ENCODE results near the gene PBX1.

Gene PBX1

GRCh38 chr1:164619006-164619784 is 60.2 kb downstream of the PBX1 start:
- peaks cover 2% of the 10 kb centered on the region for H3K36me3 Mint-ChIP-seq (ENCODE audit: insufficient read depth)
- no peak for ATAC-seq (replicated peaks; ENCODE audit: extremely low read depth, poor library complexity, severe bottlenecking)
- DNase-seq (ENCODE audit: low spot score in 2 of 2), result no peak

GRCh38 chr1:164622068-164622845 is 63.3 kb downstream of the PBX1 start:
- Mint-ChIP-seq H3K36me3 (ENCODE audit: insufficient read depth) (no peaks in the 10 kb centered on the region), H3K27ac (ENCODE audit: low read depth) (no peak overlapping the region), H3K4me3 (no peak overlapping the region), H3K9me3 (peaks cover 4% of the 10 kb centered on the region), H3K27me3 (no peaks in the 10 kb centered on the region), H3K4me1 (no peaks in the 10 kb centered on the region)
- no peak for ATAC-seq (replicated peaks; ENCODE audit: extremely low read depth, poor library complexity, severe bottlenecking)
- DNase-seq (ENCODE audit: low spot score in 2 of 2), result no peak

More at GRCh38 chr1:164619006-164619784, 60.2 kb downstream of the PBX1 start:
- no peaks in the 10 kb centered on the region for H3K4me1 Mint-ChIP-seq
- H3K27ac Mint-ChIP-seq (ENCODE audit: low read depth), result no peak overlapping the region
- H3K4me3 Mint-ChIP-seq, result no peak overlapping the region
- no peaks in the 10 kb centered on the region for H3K27me3 Mint-ChIP-seq
- peaks cover 4% of the 10 kb centered on the region for H3K9me3 Mint-ChIP-seq

GRCh38 chr1:164623805-164624204 is 64.8 kb downstream of the PBX1 start:
- no peaks in the 10 kb centered on the region for H3K36me3 Mint-ChIP-seq (ENCODE audit: insufficient read depth)
- H3K4me3 Mint-ChIP-seq, result no peak overlapping the region
- H3K9me3 Mint-ChIP-seq, result peaks cover 4% of the 10 kb centered on the region
- H3K27ac Mint-ChIP-seq (ENCODE audit: low read depth), result no peak overlapping the region
- no peak for DNase-seq (ENCODE audit: low spot score in 2 of 2)
- no peaks in the 10 kb centered on the region for H3K4me1 Mint-ChIP-seq
- ATAC-seq (replicated peaks; ENCODE audit: extremely low read depth, poor library complexity, severe bottlenecking), result no peak
- H3K27me3 Mint-ChIP-seq, result no peaks in the 10 kb centered on the region

GRCh38 chr1:164624400-164624799 is 65.4 kb downstream of the PBX1 start:
- Mint-ChIP-seq H3K27me3 (no peaks in the 10 kb centered on the region), H3K4me1 (no peaks in the 10 kb centered on the region), H3K4me3 (no peak overlapping the region), H3K36me3 (ENCODE audit: insufficient read depth) (no peaks in the 10 kb centered on the region), H3K27ac (ENCODE audit: low read depth) (no peak overlapping the region), H3K9me3 (peaks cover 4% of the 10 kb centered on the region)
- ATAC-seq (replicated peaks; ENCODE audit: extremely low read depth, poor library complexity, severe bottlenecking) (no peak), DNase-seq (ENCODE audit: low spot score in 2 of 2) (no peak)

DNA sequence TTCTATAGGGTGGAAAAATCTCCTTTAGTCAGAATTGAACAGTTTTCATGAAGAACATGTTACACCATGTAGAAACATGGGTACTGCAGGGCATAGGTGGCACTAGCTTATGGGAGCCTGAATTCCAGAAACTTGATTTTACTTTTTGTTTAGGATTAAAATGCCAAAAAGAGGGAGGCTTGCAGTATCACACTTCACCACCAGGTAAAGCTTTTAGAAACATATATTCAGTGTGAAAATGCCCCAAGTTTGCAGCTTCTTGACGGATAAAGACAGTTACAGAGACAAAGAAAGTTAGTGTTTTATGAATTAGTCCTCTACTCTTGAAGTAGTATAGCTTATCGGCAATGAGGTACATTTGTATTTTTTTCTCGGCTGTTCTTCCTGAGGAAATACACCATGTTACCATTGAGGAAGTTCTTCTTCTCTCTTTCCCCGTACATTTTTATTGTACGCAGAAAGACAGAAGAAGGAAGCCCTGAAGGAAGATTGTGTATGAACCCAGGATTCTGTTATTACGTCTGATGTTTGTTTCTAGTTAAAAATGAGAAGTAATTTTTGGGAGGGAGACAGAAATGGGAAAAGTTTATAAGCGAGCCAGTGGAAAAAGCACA is 66.1 kb downstream of the PBX1 start:
- Mint-ChIP-seq H3K27ac (ENCODE audit: low read depth) (no peak overlapping the region), H3K4me1 (no peaks in the 10 kb centered on the region), H3K9me3 (peaks cover 4% of the 10 kb centered on the region), H3K36me3 (ENCODE audit: insufficient read depth) (no peaks in the 10 kb centered on the region), H3K4me3 (no peak overlapping the region), H3K27me3 (no peaks in the 10 kb centered on the region)
- ATAC-seq (replicated peaks; ENCODE audit: extremely low read depth, poor library complexity, severe bottlenecking) (no peak), DNase-seq (ENCODE audit: low spot score in 2 of 2) (no peak)

DNA sequence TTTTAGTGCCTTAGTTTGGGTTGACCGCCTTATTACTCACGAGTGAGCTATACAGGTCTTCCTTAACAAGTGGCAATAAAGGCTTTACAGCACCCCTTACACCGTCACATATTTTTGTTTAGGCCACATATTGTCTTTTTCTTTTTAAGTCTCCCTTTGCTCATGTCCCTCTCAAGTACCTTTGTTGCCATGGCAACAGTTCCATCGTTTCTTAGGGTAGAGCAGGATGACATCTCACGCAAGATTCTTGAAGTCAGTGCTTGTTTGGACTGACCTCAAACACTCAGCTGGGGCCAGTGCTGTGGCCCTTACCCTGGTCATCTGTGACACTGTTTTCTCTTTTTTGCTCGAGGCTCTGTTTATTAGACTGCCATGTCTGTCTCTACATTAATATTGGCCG is 69.8 kb downstream of the PBX1 start:
- DNase-seq (ENCODE audit: low spot score in 2 of 2), result no peak
- Mint-ChIP-seq H3K27ac (ENCODE audit: low read depth) (no peak overlapping the region), H3K4me1 (no peaks in the 10 kb centered on the region), H3K4me3 (no peak overlapping the region), H3K36me3 (ENCODE audit: insufficient read depth) (no peaks in the 10 kb centered on the region), H3K27me3 (no peaks in the 10 kb centered on the region), H3K9me3 (no peaks in the 10 kb centered on the region)
- ATAC-seq (replicated peaks; ENCODE audit: extremely low read depth, poor library complexity, severe bottlenecking), result no peak

- Mint-ChIP-seq H3K9me3 (no peaks in the 10 kb centered on the region), H3K4me1 (no peaks in the 10 kb centered on the region), H3K4me3 (no peak overlapping the region), H3K27ac (ENCODE audit: low read depth) (no peak overlapping the region), H3K27me3 (no peaks in the 10 kb centered on the region), H3K36me3 (ENCODE audit: insufficient read depth) (no peaks in the 10 kb centered on the region)
- DNase-seq (ENCODE audit: low spot score in 2 of 2) (no peak), ATAC-seq (replicated peaks; ENCODE audit: extremely low read depth, poor library complexity, severe bottlenecking) (no peak)
These were observed 71.0 kb downstream of the PBX1 start for GRCh38 chr1:164629971-164630370.

DNA sequence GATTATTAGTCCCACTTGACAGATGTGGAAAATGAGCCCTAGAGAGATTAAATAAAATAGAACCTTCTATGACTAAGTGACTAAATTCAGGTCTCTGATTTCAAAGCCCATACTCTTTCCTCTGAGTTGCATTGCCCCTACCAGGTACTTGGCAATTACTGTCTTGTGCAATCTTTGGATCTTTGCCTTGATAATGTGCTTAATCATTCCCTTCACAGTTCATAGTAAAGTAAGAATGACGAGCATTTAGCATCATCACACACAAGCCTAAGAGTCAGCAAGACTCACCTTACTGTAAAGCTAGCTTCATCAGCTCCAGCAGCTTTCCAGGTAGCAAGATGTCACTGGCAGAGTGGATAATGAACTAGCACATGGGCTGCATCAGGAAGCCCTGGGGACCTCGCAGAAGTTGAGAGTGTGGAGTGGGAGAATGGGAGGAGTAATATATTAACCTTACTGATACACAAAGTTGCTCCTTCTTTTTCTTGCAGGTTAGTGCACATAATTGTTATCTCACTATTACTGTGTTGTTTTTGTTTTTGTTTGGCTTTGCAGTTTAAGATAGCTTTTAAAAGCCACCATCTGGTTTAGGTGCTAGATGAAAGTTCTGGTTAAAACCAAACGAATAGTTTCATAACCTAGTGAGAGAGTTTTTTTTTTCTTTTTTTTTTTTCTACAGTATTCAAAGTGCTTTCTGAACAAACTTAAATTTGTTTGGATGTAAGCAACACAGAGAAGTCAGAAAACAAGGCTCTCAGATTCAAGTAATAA is 71.8 kb downstream of the PBX1 start:
- Mint-ChIP-seq H3K36me3 (ENCODE audit: insufficient read depth) (no peaks in the 10 kb centered on the region), H3K4me1 (no peaks in the 10 kb centered on the region), H3K27me3 (no peaks in the 10 kb centered on the region), H3K4me3 (no peak overlapping the region), H3K9me3 (no peaks in the 10 kb centered on the region), H3K27ac (ENCODE audit: low read depth) (no peak overlapping the region)
- no peak for DNase-seq (ENCODE audit: low spot score in 2 of 2)
- ATAC-seq (replicated peaks; ENCODE audit: extremely low read depth, poor library complexity, severe bottlenecking), result no peak

GRCh38 chr1:164631751-164632150 is 72.8 kb downstream of the PBX1 start:
- H3K27ac Mint-ChIP-seq (ENCODE audit: low read depth), result no peak overlapping the region

GRCh38 chr1:164633997-164634396 is 75.0 kb downstream of the PBX1 start:
- Mint-ChIP-seq H3K27me3 (no peaks in the 10 kb centered on the region), H3K9me3 (no peaks in the 10 kb centered on the region), H3K4me3 (no peak overlapping the region), H3K4me1 (no peaks in the 10 kb centered on the region), H3K36me3 (ENCODE audit: insufficient read depth) (no peaks in the 10 kb centered on the region), H3K27ac (ENCODE audit: low read depth) (no peak overlapping the region)
- ATAC-seq (replicated peaks; ENCODE audit: extremely low read depth, poor library complexity, severe bottlenecking), result no peak
- DNase-seq (ENCODE audit: low spot score in 2 of 2), result no peak

More at GRCh38 chr1:164631751-164632150, 72.8 kb downstream of the PBX1 start:
- no peak for ATAC-seq (replicated peaks; ENCODE audit: extremely low read depth, poor library complexity, severe bottlenecking)
- H3K9me3 Mint-ChIP-seq, result no peaks in the 10 kb centered on the region
- no peaks in the 10 kb centered on the region for H3K36me3 Mint-ChIP-seq (ENCODE audit: insufficient read depth)
- H3K4me3 Mint-ChIP-seq, result no peak overlapping the region
- no peaks in the 10 kb centered on the region for H3K4me1 Mint-ChIP-seq
- no peaks in the 10 kb centered on the region for H3K27me3 Mint-ChIP-seq
- DNase-seq (ENCODE audit: low spot score in 2 of 2), result no peak

GRCh38 chr1:164635059-164635802 is 76.2 kb downstream of the PBX1 start:
- Mint-ChIP-seq H3K27me3 (no peaks in the 10 kb centered on the region), H3K36me3 (ENCODE audit: insufficient read depth) (no peaks in the 10 kb centered on the region), H3K27ac (ENCODE audit: low read depth) (no peak overlapping the region), H3K4me1 (no peaks in the 10 kb centered on the region), H3K4me3 (no peak overlapping the region), H3K9me3 (no peaks in the 10 kb centered on the region)
- ATAC-seq (replicated peaks; ENCODE audit: extremely low read depth, poor library complexity, severe bottlenecking) (no peak), DNase-seq (ENCODE audit: low spot score in 2 of 2) (no peak)
